Ascending aorta (tissue), 2 donors: ENCODE measurements around the gene THSD7B. TPM values are rescaled to one million over a fixed set of nuclear protein-coding genes. Genes with fewer than 3 reads are reported as not detected.
"Not testable (repeated sequence)": the region's sequence is repeated elsewhere in the genome, so short reads cannot be mapped to it uniquely, and the experiment has no call there.

Experiments used
- DNase-seq, 2 donors: peaks; one replicate each; pipeline ENCODE4 v3.0.0-alpha.2; 2019; ENCODE audit warnings: low spot score in 2 of 2
- H3K27ac ChIP-seq, 2 donors: fragments of 200-600 bp; sonication (generic); one replicate each; pipeline ENCODE4 v1.5.1; 2016 to 2017; ENCODE audit warnings: mild to moderate bottlenecking in 1 of 2
- H3K27me3 ChIP-seq: fragments of 200-600 bp; sonication (generic); one replicate; pipeline ENCODE4 v1.5.1; 2017
- H3K36me3 ChIP-seq, 2 donors: fragments of 200-600 bp; sonication (generic); one replicate each; pipeline ENCODE4 v1.5.1; 2016
- H3K4me1 ChIP-seq, 2 donors: fragments of 200-600 bp; sonication (generic); one replicate each; pipeline ENCODE4 v1.5.1; 2016 to 2017; ENCODE audit warnings: mild to moderate bottlenecking in 1 of 2
- H3K4me3 ChIP-seq, 2 donors: fragments of 200-600 bp; sonication (generic); one replicate each; pipeline ENCODE4 v1.5.1; 2016 to 2017; ENCODE audit warnings: mild to moderate bottlenecking in 1 of 2
- H3K9me3 ChIP-seq, 2 donors: fragments of 200-600 bp; sonication (generic); one replicate each; pipeline ENCODE4 v1.5.1; 2016
- CTCF ChIP-seq, 3 experiments: fragments of 200-600 bp in 2 of 3; fragments of 450-650 bp in 1 of 3; sonication (generic) in 2 of 3; IDR thresholded peaks; one replicate each; pipeline ENCODE4 v1.5.1; 2016 to 2019; ENCODE audit warnings: antibody characterized with exemption in 3 of 3, mild to moderate bottlenecking in 1 of 3, moderate library complexity in 1 of 3
- intact Hi-C: fragments of 100-400 bp; cut with DNase I; formaldehyde crosslinking; loops from one replicate; pipeline ENCODE4 v1.15.1; 2023
- total RNA-seq: library from RNA; depleted of rRNA; stranded (reverse); fragments of >200 nt; gene quantifications from one replicate; pipeline ENCODE4 v1.1.0, GENCODE V29; 2016

The THSD7B gene
- total RNA-seq, 1 donor from 2014 or later, result not detected

- Histone ChIP-seq H3K4me1 (peaks cover 0 to 3% of the 10 kb centered on the region in 2 donors), H3K9me3 (no peaks in the 10 kb centered on the region), H3K4me3 (no peak overlapping the region), H3K27ac (no peak overlapping the region), H3K27me3 (no peaks in the 10 kb centered on the region), H3K36me3 (no peaks in the 10 kb centered on the region)
- DNase-seq, result no peak
- no peak for TF ChIP-seq CTCF (IDR thresholded peaks at IDR 0.05)
- intact Hi-C loops, result no loop called here
These were observed 286.5 kb downstream of the THSD7B start for GRCh38 chr2:137051778-137052398.

- no peak overlapping the region for H3K27ac ChIP-seq
- DNase-seq, result no peak
- H3K27me3 ChIP-seq, result no peaks in the 10 kb centered on the region
- no peak overlapping the region for H3K4me3 ChIP-seq
- no peak for TF ChIP-seq CTCF (IDR thresholded peaks at IDR 0.05)
- H3K36me3 ChIP-seq, result no peaks in the 10 kb centered on the region
- H3K9me3 ChIP-seq, result no peaks in the 10 kb centered on the region
- intact Hi-C loops, result no loop called here
- H3K4me1 ChIP-seq, result peaks cover 0 to 3% of the 10 kb centered on the region in 2 donors
These were observed 291.4 kb downstream of the THSD7B start for GRCh38 chr2:137056704-137057103.

- DNase-seq, H3K27me3 ChIP-seq, H3K27ac ChIP-seq, intact Hi-C loops, H3K4me1 ChIP-seq, H3K4me3 ChIP-seq, H3K9me3 ChIP-seq, H3K36me3 ChIP-seq: not testable (repeated sequence)
These were observed 310.9 kb downstream of the THSD7B start for GRCh38 chr2:137076111-137076765.

- no peaks in the 10 kb centered on the region for H3K36me3 ChIP-seq
- intact Hi-C loops, result no loop called here
- no peaks in the 10 kb centered on the region for H3K4me1 ChIP-seq
These were observed 326.4 kb downstream of the THSD7B start for GRCh38 chr2:137091704-137092103.

GRCh38 chr2:137093116-137093515 is 327.8 kb downstream of the THSD7B start:
- no peaks in the 10 kb centered on the region for H3K9me3 ChIP-seq
- no peaks in the 10 kb centered on the region for H3K36me3 ChIP-seq
- H3K27me3 ChIP-seq, result no peaks in the 10 kb centered on the region
- DNase-seq, result no peak
- H3K4me3 ChIP-seq, result no peak overlapping the region
- H3K27ac ChIP-seq, result no peak overlapping the region
- no peak for TF ChIP-seq CTCF (IDR thresholded peaks at IDR 0.05)
- no peaks in the 10 kb centered on the region for H3K4me1 ChIP-seq
- intact Hi-C loops, result no loop called here

More at GRCh38 chr2:137091704-137092103, 326.4 kb downstream of the THSD7B start:
- Histone ChIP-seq H3K27ac (peak overlapping the region in 1 of 2 donors; percentile 42), H3K27me3 (no peaks in the 10 kb centered on the region), H3K9me3 (peaks cover 0 to 5% of the 10 kb centered on the region in 2 donors), H3K4me3 (no peak overlapping the region)
- DNase-seq, result peak in 1 of 2 donors; percentile 68
- TF ChIP-seq CTCF (IDR thresholded peaks at IDR 0.05), result no peak

- Histone ChIP-seq H3K27ac (no peak overlapping the region), H3K4me3 (no peak overlapping the region), H3K36me3 (no peaks in the 10 kb centered on the region), H3K27me3 (no peaks in the 10 kb centered on the region), H3K9me3 (no peaks in the 10 kb centered on the region), H3K4me1 (no peaks in the 10 kb centered on the region)
- intact Hi-C loops, result no loop called here
- no peak for TF ChIP-seq CTCF (IDR thresholded peaks at IDR 0.05)
- no peak for DNase-seq
These were observed 330.8 kb downstream of the THSD7B start for GRCh38 chr2:137096187-137096586.
